ENCODE results near the gene SPOP. TPM values are rescaled to one million over a fixed set of nuclear protein-coding genes. Genes with fewer than 3 reads are reported as not detected.

SPOP gene
- total RNA-seq, 2 experiments from 2014 or later, result 53.4 to 60.0 TPM

DNA sequence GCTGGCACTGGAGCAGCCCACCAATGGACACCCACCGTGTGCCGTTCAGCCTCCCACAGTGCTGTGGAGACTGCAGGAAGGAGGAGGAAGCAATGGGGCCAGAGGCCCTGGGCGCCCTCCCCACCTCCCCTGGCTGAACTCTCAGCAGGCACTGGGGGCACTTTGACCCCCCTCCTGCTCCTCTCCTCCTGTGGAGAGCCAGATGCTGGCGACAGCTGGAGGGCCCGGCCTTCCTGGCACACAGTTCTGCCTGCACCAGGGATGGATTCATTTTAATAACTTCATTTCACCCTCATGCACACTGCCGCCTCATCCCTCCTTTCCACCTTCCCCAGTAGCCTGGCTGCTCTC, 96.3 kb downstream of the SPOP start:
- Mint-ChIP-seq H3K9me3 (no peaks in the 10 kb centered on the region), H3K4me3 (no peak overlapping the region), H3K27me3 (peaks cover 24% of the 10 kb centered on the region), H3K27ac (no peak overlapping the region), H3K36me3 (no peaks in the 10 kb centered on the region), H3K4me1 (ENCODE audit: low read depth) (no peaks in the 10 kb centered on the region)
- no peak for DNase-seq
- ChIA-PET CTCF (interaction anchor here (1.1 kb wide), 1 partner anchor 11 kb away, joined by 3 read pairs; no protein-coding TSS in a partner anchor), POLR2A (no interaction called here)
- intact Hi-C loops (cut with micrococcal nuclease), result no loop called here

DNA sequence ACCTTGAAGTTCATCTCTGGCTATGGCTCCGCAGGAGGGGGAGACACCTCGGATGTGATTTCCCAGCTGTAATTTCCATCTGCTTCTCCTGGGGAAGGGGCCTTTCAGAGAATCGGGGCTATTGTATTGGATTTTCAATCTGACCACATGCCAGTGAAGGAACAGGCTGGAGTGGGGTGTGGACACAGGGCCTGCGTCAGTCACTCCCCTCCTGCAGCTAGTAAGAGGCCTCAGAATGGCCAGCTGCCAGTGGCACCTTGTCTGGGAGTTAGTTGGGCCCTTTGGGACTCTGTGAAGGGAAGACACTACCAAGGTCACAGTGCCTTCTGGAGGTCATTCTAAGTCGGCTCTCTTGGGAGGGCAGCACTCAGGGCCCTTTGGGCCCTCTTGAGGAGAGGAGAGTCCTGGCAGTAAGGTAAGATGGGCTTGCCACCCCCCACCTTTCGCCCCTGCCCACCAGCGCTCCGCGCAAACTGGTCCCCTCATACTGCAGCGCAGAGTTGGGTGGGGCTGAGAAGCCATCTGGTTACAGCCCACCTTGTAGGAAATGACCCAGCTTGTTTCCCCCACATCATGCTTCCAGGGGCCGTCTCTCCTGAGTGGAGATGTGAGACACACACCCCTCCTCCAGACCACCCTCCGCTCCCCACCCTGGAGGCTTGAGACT, 96.8 kb downstream of the SPOP start:
- H3K4me3 Mint-ChIP-seq, result no peak overlapping the region
- H3K9me3 Mint-ChIP-seq, result no peaks in the 10 kb centered on the region
- DNase-seq, result no peak
- H3K27me3 Mint-ChIP-seq, result peaks cover 24% of the 10 kb centered on the region
- H3K4me1 Mint-ChIP-seq (ENCODE audit: low read depth), result no peaks in the 10 kb centered on the region
- H3K27ac Mint-ChIP-seq, result no peak overlapping the region
- ChIA-PET CTCF (interaction anchor here (2.2 kb wide), 1 partner anchor 11 kb away, joined by 9 read pairs; no protein-coding TSS in a partner anchor), POLR2A (no interaction called here)
- H3K36me3 Mint-ChIP-seq, result no peaks in the 10 kb centered on the region
- intact Hi-C loops (cut with micrococcal nuclease), result no loop called here

DNA sequence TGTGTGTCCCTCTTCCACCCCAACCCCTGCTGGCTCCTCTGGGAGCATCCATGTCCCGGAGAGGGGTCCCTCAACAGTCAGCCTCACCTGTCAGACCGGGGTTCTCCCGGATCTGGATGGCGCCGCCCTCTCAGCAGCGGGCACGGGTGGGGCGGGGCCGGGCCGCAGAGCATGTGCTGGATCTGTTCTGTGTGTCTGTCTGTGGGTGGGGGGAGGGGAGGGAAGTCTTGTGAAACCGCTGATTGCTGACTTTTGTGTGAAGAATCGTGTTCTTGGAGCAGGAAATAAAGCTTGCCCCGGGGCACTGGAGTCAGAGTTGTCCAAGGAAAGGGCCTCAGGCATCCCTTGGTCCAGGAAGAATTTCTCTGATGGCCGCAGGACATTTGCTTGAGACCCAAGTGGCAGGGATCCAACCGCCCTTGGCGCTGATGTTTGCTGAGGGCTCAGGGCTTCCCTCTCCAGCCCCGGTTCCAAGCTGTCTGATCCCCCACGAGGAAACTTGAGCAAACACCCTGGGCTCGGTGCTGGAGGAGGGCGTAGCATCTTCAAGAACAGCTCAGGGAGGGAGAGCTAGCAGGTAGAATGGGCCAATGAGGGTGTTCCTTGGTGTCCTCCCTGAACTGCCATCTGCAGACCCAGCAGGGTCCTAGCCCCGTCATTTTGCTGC, 97.7 kb downstream of the SPOP start:
- Mint-ChIP-seq H3K4me3 (no peak overlapping the region), H3K4me1 (ENCODE audit: low read depth) (peaks cover 2% of the 10 kb centered on the region), H3K9me3 (no peaks in the 10 kb centered on the region), H3K36me3 (no peaks in the 10 kb centered on the region), H3K27ac (no peak overlapping the region), H3K27me3 (peaks cover 26% of the 10 kb centered on the region)
- ChIA-PET POLR2A (no interaction called here), CTCF (interaction anchor here (1.2 to 16.8 kb wide), 4 partner anchors 10 to 418 kb away, joined by 3 to 564 read pairs (median 6); partner anchors contain the start of gene SLC35B1)
- intact Hi-C loops (cut with micrococcal nuclease), result no loop called here
- DNase-seq, result no peak

DNA sequence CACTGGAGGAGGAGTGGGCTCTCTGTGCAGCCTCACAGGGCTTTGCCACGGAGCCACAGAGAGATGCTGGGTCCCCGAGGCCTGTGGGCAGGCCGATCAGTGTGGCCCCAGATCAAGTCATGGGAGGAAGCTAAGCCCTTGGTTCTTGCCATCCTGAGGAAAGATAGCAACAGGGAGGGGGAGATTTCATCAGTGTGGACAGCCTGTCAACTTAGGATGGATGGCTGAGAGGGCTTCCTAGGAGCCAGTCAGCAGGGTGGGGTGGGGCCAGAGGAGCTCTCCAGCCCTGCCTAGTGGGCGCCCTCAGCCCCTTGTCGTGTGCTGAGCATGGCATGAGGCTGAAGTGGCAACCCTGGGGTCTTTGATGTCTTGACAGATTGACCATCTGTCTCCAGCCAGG, 98.4 kb downstream of the SPOP start:
- intact Hi-C loops (cut with micrococcal nuclease), result no loop called here

DNA sequence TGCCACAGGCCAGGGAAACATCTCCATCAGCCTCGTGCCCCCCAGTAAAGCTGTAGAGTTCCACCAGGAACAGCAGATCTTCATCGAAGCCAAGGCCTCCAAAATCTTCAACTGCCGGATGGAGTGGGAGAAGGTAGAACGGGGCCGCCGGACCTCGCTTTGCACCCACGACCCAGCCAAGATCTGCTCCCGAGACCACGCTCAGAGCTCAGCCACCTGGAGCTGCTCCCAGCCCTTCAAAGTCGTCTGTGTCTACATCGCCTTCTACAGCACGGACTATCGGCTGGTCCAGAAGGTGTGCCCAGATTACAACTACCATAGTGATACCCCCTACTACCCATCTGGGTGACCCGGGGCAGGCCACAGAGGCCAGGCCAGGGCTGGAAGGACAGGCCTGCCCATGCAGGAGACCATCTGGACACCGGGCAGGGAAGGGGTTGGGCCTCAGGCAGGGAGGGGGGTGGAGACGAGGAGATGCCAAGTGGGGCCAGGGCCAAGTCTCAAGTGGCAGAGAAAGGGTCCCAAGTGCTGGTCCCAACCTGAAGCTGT, 98.9 kb downstream of the SPOP start:
- Mint-ChIP-seq H3K36me3 (no peaks in the 10 kb centered on the region), H3K4me1 (ENCODE audit: low read depth) (peaks cover 2% of the 10 kb centered on the region), H3K27me3 (peaks cover 30% of the 10 kb centered on the region), H3K4me3 (no peak overlapping the region), H3K9me3 (no peaks in the 10 kb centered on the region), H3K27ac (no peak overlapping the region)
- intact Hi-C loops (cut with micrococcal nuclease), result no loop called here
- POLR2A ChIA-PET, result no interaction called here
- DNase-seq, result no peak
- CTCF ChIA-PET, result interaction anchor here (1.2 to 16.8 kb wide), 5 partner anchors 9 to 419 kb away, joined by 3 to 564 read pairs (median 4); partner anchors contain the start of gene SLC35B1

More for the DNA sequence above, 98.4 kb downstream of the SPOP start:
- DNase-seq, result no peak
- POLR2A ChIA-PET, result no interaction called here
- Mint-ChIP-seq H3K9me3 (no peaks in the 10 kb centered on the region), H3K4me3 (no peak overlapping the region), H3K27ac (no peak overlapping the region), H3K36me3 (no peaks in the 10 kb centered on the region), H3K27me3 (peaks cover 28% of the 10 kb centered on the region), H3K4me1 (ENCODE audit: low read depth) (peaks cover 2% of the 10 kb centered on the region)
- CTCF ChIA-PET, result interaction anchor here (1.2 to 16.8 kb wide), 5 partner anchors 9 to 419 kb away, joined by 3 to 564 read pairs (median 4); partner anchors contain the start of gene SLC35B1

DNA sequence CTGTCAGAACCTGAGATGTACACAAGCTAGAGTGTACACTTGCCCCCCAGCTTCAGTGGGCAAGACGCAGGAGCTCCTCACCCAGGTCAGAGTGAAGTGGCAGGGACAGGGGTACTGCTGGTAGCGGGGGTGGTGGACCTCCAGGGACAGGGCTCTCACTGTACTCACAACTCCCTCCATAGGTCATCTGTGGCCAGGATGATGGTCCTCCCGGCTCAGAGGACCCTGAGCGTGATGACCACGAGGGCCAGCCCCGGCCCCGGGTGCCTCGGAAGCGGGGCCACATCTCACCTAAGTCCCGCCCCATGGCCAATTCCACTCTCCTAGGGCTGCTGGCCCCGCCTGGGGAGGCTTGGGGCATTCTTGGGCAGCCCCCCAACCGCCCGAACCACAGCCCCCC, 99.5 kb downstream of the SPOP start:
- POLR2A ChIA-PET, result no interaction called here

DNA sequence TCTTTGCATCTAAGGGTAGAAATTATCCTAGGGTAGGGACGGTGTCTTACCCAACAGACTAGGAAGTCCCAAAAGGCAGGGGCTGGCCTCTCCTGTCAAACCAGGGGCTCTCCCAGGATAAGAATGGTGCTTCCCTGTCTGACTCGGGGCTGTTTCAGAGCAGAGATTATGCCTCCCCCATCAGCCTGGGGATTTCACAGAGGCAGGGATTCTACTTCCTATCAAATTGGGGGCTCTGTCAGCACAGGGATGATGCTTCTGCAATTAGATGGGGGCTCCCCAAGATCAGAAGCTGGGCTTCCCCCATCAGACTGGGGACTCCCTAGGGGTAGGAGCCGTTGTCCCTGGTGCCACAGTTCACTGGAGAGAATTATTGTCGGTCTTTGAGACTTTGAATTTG, 99.9 kb downstream of the SPOP start:
- ChIA-PET POLR2A (interaction anchor here (0.7 kb wide), 1 partner anchor 583 kb away, joined by 3 read pairs; no protein-coding TSS in a partner anchor), CTCF (interaction anchor here (16.8 kb wide), 1 partner anchor 121 kb away, joined by 564 read pairs; the partner anchor contains the start of gene SLC35B1)
- Mint-ChIP-seq H3K27ac (no peak overlapping the region), H3K4me1 (ENCODE audit: low read depth) (peaks cover 2% of the 10 kb centered on the region), H3K36me3 (no peaks in the 10 kb centered on the region), H3K9me3 (no peaks in the 10 kb centered on the region), H3K4me3 (no peak overlapping the region), H3K27me3 (peaks cover 39% of the 10 kb centered on the region)
- intact Hi-C loops (cut with micrococcal nuclease), result no loop called here
- no peak for DNase-seq

More for the DNA sequence above, 99.5 kb downstream of the SPOP start:
- no peak for DNase-seq
- Mint-ChIP-seq H3K27ac (no peak overlapping the region), H3K4me1 (ENCODE audit: low read depth) (peaks cover 2% of the 10 kb centered on the region), H3K4me3 (no peak overlapping the region), H3K9me3 (no peaks in the 10 kb centered on the region), H3K36me3 (no peaks in the 10 kb centered on the region), H3K27me3 (peaks cover 36% of the 10 kb centered on the region)
- CTCF ChIA-PET, result interaction anchor here (1.3 to 16.8 kb wide), 2 partner anchors 21 to 120 kb away, joined by 4 to 564 read pairs; partner anchors contain the start of gene SLC35B1
- intact Hi-C loops (cut with micrococcal nuclease), result no loop called here

DNA sequence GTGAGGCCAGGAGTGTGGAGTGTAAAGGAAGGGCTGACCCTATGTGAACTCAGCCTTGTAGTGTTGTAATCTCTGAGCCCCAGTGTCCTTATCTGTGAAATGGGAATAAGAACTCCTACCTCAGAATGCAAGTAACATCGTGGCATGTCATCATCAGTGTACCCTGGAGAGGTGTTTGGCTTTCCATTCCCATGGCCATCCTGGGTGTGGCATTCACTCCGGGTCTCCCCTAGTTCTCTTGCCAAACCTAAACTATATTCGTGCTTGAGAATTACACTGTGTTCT, 100.3 kb downstream of the SPOP start:
- no peak for DNase-seq
- H3K27ac Mint-ChIP-seq, result no peak overlapping the region
- no peaks in the 10 kb centered on the region for H3K9me3 Mint-ChIP-seq
- H3K36me3 Mint-ChIP-seq, result no peaks in the 10 kb centered on the region
- H3K27me3 Mint-ChIP-seq, result peaks cover 39% of the 10 kb centered on the region
- intact Hi-C loops (cut with micrococcal nuclease), result no loop called here
- ChIA-PET CTCF (interaction anchor here (16.8 kb wide), 1 partner anchor 121 kb away, joined by 564 read pairs; the partner anchor contains the start of gene SLC35B1), POLR2A (interaction anchor here (0.7 kb wide), 1 partner anchor 583 kb away, joined by 3 read pairs; no protein-coding TSS in a partner anchor)
- H3K4me1 Mint-ChIP-seq (ENCODE audit: low read depth), result peaks cover 2% of the 10 kb centered on the region
- no peak overlapping the region for H3K4me3 Mint-ChIP-seq

DNA sequence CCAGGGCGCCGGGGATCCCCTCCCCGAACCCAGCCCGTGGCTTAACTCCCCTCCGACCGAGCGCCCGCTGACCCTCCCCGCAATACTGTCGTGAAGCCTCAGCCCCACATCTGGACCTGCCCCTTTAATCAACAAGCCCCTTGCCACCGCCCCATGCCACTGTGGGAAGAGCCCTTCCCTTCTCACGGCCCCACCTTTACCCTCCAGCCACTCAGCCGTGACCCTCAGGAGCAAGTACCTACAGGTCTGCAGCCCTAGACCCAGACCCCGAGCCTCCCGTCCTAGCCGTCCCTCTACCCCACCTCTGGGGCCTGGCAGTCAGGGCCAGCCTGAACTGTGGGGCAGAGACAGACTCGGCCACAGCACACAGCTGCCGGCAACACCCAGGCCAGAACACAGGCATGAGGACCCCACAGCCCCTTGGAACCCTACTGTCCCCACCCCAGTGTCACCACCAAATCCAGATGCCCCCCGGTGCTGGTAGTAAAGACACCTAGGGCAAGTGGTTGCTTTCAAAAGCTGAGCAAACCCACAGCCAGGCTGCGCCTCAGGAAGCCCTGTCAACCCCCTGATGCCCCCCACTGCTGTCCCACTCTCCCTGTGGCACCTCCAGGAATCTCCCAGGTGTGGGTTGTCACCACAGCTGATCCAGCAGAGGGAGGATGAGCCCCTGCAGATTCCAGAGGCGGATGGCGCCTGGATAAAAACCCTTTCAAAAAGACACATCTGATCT, 100.8 kb downstream of the SPOP start:
- CTCF ChIA-PET, result interaction anchor here (0.7 to 16.8 kb wide), 4 partner anchors 10 to 275 kb away, joined by 3 to 564 read pairs (median 3); partner anchors contain the start of gene SLC35B1
- H3K27me3 Mint-ChIP-seq, result peaks cover 39% of the 10 kb centered on the region
- H3K4me3 Mint-ChIP-seq, result peak overlapping the region; percentile 25
- peaks cover 2% of the 10 kb centered on the region for H3K4me1 Mint-ChIP-seq (ENCODE audit: low read depth)
- H3K36me3 Mint-ChIP-seq, result no peaks in the 10 kb centered on the region
- no peak for DNase-seq
- intact Hi-C loops (cut with micrococcal nuclease), result no loop called here
- H3K9me3 Mint-ChIP-seq, result no peaks in the 10 kb centered on the region
- POLR2A ChIA-PET, result interaction anchor here (0.7 kb wide), 1 partner anchor 582 kb away, joined by 3 read pairs; no protein-coding TSS in a partner anchor
- no peak overlapping the region for H3K27ac Mint-ChIP-seq

DNA sequence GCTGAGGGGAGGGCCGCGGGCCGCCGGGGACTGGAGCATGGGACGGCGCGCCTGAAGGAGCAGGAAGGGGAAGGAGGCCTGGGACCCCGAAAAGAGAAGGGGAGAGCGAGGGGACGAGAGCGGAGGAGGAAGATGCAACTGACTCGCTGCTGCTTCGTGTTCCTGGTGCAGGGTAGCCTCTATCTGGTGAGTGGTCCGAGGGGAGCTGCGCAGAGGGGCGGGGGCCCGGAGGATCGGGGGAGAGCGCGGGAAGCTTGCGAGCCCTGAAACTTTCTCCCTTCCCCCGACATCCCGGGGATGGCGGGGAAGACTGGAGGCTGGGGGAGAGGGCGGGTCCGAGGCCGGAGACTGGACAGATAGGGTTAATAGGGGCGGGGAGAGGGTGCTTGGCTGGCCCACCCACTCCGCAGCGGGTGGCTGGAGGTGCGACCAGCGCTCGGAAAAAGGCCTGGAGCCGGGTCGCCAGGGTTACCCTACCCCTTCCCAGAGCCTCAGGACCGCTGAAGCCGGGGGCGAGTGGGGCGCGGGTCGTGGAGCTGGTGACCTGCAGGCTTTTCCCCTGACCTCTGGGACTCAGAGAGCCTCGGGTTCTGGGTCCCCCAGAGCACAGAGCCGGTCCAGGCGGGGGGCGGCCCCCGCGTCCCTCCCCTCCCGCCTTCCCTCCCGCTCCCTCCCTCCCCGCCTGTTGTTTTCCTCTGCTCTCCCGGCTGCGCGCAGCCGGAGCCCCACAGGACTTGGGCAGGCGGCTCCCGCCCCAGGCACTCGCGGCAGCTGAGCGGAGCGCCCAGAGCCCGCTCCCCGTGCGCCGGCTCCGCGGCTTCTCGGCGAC, 101.6 kb downstream of the SPOP start:
- peaks cover 41% of the 10 kb centered on the region for H3K27me3 Mint-ChIP-seq
- no peaks in the 10 kb centered on the region for H3K36me3 Mint-ChIP-seq

DNA sequence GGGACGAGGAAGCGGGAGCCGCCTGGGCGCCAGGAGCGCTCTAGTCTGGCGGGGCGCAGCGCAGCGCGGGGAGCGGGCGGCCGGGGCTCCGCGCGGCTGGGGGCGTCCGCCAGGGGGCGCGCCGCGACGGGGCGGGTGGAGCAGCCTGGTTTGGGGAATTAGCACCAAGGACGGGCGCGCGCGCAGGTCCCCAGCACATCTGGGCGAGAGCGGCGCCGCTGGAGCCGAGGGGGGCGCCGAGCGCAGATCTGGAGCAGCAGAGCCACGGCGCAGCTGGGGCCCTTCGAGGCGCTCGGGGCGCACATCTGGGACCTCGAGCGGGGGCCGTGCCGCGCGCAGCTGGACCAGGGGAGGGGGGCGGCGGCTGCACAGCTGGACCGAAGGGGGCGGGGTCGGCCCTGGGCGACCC, 102.2 kb downstream of the SPOP start, which contains the start of gene NXPH3:
Gene NXPH3, plus strand, starts transcription at position 193 of the 409 bp plus-strand sequence. CDS start 349 bp downstream, outside the sequence.
- DNase-seq, result peak; percentile 80
- H3K27me3 Mint-ChIP-seq, result peaks cover 44% of the 10 kb centered on the region
- ChIA-PET POLR2A (no interaction called here), CTCF (interaction anchor here (0.7 to 16.8 kb wide), 10 partner anchors 10 to 477 kb away, joined by 3 to 564 read pairs (median 4); partner anchors contain the start of gene SLC35B1)
- no peaks in the 10 kb centered on the region for H3K36me3 Mint-ChIP-seq
- peaks cover 2% of the 10 kb centered on the region for H3K4me1 Mint-ChIP-seq (ENCODE audit: low read depth)
- no peak within 1 kb of the TSS for H3K27ac Mint-ChIP-seq
- peak within 1 kb of the TSS; percentile 63 for H3K4me3 Mint-ChIP-seq
- H3K9me3 Mint-ChIP-seq, result no peaks in the 10 kb centered on the region
- intact Hi-C loops (cut with micrococcal nuclease), result loop anchor here (1.0 kb wide), 1 partner anchor 120 kb away; no protein-coding TSS in a partner anchor

More for the DNA sequence above, 101.6 kb downstream of the SPOP start:
- H3K9me3 Mint-ChIP-seq, result no peaks in the 10 kb centered on the region
- H3K27ac Mint-ChIP-seq, result no peak overlapping the region
- peak overlapping the region; percentile 63 for H3K4me3 Mint-ChIP-seq
- intact Hi-C loops (cut with micrococcal nuclease), result no loop called here
- CTCF ChIA-PET, result interaction anchor here (0.5 to 16.8 kb wide), 12 partner anchors 9 to 477 kb away, joined by 3 to 564 read pairs (median 4); partner anchors contain the start of gene SLC35B1
- DNase-seq, result no peak
- peaks cover 2% of the 10 kb centered on the region for H3K4me1 Mint-ChIP-seq (ENCODE audit: low read depth)
- POLR2A ChIA-PET, result no interaction called here
